Medulla oblongata (tissue), 1 donor: ENCODE data around the gene CHMP6.

Experiments
- DNase-seq: peaks from one replicate; pipeline ENCODE4 v3.0.0-alpha.2; 2015; ENCODE audit errors: extremely low spot score

The CHMP6 gene

GRCh38 chr17:80991645-80992076, at the start of gene CHMP6:
TSS of gene CHMP6 (plus strand) at chr17:80991841. CDS start at chr17:80991919, 78 bp downstream.
- DNase-seq: peak; percentile 70

GRCh38 chr17:80942423-80943345, 49.0 kb upstream of the CHMP6 start:
- peak; percentile 91 for DNase-seq

DNA sequence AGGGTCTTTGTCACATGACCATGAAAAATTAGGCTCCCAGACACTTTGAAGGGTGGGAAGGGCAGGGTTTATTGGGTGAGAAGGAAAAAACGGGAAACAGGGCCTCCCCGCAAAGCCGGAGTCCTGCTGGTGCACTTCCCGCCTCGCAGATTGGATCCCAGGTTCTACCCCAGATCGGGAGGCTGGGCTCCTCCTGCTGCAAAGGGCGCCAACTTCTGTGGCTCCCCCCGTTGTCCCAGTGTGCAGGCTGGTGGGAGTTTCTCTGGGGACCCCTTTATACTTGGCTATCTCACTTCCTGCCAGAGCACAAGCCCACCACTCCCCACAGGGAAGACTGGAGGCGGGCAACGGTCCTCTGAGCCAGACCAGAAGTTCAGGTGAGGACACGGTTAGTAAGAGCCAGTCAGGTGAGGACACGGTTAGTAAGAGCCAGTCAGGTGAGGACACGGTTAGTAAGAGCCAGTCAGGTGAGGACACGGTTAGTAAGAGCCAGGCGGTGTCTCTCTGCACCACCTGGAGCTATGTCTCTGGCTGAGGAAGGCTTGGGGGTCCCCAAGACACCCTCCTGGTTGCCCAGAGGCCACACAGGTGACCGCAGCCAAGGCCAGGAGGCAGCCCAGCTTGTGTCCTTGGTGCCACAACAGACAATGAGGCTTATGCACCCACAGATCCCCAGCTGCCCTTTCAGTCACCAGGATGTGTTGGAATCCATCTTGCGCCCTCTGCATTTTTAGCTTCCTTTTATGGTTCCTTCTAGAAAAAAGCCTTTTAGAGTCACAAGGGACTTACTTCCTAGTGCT, 48.1 kb upstream of the CHMP6 start:
- no peak for DNase-seq

- no peak for DNase-seq
Measured at GRCh38 chr17:80944326-80944725, 47.3 kb upstream of the CHMP6 start.

DNA sequence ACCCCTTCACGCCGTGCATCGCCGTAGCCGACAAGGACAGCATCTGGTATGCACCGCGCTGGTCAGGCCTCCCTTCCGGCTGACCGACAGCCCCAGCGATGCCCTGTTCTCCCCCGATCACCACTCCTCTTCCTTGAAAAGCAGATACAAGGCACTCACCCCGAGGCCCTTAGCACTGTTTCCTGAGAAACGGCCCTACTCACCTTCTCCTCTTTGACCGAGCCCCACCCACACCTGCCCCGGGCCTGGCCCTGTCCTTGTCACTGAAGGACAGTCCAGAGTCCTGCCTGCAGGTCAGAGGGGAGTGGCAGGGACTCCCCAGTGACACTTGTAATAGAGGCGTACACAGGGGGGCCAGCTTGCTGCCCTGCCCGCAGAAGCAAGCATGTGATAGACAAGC, 45.9 kb upstream of the CHMP6 start:
- no peak for DNase-seq

DNA sequence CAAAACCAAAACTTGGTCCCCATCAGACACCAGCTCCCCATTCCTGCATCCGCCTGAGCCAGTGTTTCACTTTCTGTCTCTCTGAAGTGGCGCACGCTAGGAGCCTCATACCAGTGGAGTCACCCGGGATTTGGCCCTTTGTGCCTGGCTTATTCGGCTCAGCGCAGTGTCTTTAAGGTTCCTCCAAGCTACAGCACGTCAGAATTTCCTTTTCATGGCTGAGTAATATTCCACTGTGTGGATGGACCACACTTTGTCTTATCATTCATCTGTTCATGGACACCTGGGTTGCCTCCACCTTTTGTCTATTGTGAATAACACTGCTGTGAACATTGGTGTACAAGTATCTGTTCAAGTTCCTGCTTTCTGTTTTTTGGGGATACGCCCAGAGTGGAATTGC, 45.2 kb upstream of the CHMP6 start:
- DNase-seq: no peak

GRCh38 chr17:80947200-80947940, 44.3 kb upstream of the CHMP6 start:
- no peak for DNase-seq

- no peak for DNase-seq
Measured at GRCh38 chr17:80948019-80948975, 43.3 kb upstream of the CHMP6 start.

- no peak for DNase-seq
Measured at GRCh38 chr17:80948976-80949450, 42.6 kb upstream of the CHMP6 start.

DNA sequence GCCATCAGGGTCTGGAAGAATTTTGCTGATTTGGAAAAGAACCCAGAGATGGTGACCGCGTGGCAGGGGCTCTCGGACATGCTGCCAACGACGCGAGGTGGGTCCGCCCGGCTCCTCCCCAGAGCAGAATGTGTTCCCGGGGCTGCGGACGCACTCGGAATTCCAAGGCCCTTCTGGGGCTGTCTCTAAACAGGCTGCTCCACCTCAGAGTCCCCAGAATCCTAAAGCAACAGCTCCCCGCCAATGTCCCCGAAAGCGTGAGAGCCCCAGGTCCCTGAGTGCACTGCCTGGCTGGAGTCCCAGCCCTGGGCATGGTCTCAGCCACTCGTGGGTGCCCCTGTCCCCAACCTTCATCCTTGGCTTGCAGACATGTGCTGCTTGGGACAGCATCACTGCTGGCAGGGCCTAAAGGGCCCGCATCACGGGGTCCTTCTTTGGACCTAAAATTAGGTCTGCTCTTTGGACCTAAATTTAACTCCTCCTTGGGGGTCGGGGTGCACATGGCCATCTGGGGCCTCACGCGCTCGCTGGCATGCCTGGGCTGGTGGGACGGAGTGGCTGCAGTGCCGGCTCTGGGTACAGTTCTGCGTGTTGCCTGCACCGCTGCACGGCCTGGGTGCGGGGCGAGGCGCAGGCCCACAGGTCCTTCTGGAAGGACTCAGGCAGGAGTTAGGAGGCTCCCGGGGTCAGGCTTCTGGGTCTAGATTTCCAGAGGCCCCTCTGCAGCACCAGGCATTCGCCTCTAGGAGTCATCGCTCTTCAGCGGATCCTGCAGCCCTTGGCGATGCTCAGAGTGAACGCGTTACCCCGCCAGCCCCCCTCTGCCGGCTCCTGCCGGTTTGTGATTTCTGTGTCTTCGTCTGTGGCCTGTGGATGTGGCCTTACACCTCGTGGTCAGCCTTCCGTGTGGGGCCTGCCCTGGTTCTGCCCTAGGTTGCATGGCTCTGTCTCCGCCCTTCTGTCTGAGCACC, 41.9 kb upstream of the CHMP6 start:
- no peak for DNase-seq

GRCh38 chr17:80950466-80951120, 41.0 kb upstream of the CHMP6 start:
- DNase-seq: no peak

DNA sequence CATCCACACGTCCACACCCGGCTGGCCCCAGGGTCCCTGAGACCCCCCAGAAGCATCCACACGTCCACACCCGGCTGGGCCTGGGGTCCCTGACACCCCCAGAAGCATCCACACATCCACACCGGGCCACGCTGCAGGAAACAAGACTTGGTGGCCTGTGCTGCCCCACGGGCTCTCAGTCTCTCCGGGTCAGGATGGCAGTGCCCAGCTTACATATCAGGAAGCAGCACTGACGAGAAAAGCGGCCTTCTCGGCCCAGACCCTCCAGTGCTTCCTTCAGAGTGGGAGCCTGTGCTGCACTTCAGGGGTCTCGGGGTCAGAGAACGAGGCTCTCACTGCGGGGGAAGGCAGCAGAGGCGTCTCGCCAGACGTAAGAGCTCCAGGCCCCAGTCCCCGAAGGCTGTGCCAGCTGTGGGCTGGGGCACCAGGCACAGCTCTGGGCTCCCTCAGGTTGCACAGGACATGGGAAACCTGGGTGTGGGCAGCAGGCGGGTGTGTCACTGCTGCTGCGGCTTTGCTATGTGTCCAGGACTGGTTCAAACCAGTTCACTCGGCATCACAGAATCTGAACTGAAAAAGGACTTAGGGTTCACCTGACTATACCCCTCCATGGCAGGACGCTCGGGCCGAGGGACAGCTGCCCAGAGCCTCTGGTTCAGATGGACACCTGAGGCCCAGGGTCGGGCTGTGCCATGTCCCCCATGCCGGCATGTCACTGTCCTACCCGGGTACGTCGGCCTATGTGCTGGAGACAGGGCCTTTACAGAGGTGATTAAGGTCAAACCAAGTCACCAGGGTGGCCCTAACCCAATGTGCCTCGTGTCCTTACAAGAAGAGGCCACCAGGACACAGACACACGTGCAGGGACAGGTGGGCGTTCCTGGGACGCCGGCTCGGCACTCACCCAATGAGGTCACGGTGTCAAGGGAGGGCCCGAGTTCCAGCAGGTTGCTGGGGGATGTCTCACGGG, 40.2 kb upstream of the CHMP6 start:
- DNase-seq: no peak

- DNase-seq: no peak
Measured at GRCh38 chr17:80952291-80952690, 39.4 kb upstream of the CHMP6 start.

DNA sequence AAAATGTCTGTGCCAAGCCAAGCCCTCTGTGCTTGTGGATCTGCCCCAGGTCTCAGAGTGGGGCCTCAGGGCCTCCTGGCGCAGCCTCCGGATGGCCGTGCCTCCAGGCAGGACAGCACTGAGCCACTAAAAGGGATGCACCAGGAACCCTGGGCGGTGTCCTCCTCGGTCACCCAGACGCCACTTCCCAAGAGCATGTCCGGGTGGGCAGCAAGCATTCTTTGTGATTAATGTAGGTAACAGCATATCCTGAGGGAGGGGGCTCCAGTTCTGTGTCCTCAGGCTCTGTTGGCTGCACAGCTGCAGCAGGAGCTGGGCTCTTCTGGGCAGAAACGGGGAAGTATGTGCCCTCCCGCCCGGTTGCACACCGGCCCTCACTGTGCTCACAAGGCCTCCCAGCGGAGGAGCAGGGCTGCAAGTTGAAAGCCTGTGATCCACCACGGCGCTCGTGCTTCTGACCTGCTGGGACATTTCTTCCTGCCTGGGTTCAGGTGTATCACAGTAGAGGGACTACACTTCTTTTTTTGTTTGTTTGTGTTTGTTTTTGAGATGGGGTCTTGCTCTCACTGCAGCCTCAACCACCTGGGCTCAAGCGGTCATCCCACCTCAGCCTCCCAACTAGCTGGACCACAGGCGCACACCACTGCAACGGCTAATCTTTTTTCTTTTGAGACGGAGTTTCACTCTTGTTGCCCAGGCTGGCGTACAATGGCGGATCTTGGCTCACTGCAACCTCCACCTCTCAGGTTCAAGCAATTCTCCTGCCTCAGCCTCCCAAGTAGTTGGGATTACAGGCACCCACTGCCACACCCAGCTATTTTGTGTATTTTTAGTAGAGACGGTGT, 37.9 kb upstream of the CHMP6 start:
- no peak for DNase-seq

- DNase-seq: no peak
Measured at GRCh38 chr17:80955078-80955477, 36.6 kb upstream of the CHMP6 start.

GRCh38 chr17:80955671-80956280, 35.9 kb upstream of the CHMP6 start:
- DNase-seq: no peak
